Measurements from ENCODE around the gene PRSS53.
A peak's percentile ranks its signal among the peaks of the same experiment; 100 is the strongest.

The PRSS53 gene

DNA sequence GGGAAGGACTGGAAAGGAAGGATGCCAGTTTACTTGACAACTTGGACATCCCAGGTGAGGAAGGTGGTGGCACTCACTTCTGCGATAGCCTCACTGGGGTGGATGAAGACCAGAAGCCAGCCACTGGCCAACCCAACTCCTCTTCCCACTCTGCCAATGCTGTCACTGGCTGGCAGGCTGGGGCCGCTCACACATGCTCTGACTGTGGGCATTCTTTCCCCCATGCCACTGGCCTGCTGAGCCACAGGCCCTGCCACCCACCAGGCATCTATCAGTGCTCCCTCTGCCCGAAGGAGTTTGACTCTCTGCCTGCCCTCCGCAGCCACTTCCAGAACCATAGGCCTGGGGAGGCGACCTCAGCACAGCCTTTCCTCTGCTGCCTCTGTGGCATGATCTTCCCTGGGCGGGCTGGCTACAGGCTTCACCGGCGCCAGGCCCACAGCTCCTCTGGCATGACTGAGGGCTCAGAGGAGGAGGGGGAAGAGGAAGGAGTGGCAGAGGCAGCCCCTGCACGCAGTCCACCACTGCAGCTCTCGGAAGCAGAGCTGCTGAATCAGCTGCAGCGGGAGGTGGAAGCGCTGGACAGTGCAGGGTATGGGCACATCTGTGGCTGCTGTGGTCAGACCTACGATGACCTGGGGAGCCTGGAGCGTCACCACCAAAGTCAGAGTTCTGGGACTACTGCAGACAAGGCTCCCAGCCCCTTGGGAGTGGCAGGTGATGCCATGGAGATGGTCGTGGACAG lies 10.0 kb downstream of the PRSS53 start:
- no peak for DNase-seq (ENCODE audit: low read depth in 2 of 2)

DNA sequence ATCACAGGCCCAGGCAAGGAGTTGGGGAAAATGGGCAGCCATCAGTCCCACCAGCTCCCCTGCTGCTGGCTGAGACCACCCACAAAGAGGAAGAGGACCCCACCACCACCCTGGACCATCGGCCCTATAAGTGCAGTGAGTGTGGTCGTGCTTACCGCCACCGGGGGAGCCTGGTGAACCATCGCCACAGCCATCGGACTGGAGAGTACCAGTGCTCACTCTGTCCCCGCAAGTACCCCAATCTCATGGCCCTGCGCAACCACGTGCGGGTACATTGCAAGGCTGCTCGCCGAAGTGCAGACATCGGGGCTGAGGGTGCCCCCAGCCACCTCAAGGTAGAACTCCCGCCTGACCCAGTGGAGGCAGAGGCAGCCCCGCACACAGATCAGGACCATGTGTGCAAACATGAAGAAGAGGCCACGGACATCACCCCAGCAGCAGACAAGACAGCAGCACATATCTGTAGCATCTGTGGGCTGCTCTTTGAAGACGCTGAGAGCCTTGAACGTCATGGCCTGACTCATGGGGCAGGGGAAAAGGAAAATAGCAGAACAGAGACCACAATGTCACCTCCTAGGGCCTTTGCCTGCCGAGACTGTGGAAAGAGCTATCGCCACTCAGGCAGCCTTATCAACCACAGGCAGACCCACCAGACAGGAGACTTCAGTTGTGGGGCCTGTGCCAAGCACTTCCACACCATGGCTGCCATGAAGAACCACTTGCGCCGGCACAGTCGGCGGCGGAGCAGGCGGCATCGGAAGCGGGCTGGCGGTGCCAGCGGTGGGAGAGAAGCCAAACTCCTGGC lies 10.9 kb downstream of the PRSS53 start:
- DNase-seq (ENCODE audit: low read depth in 2 of 2) = no peak

DNA sequence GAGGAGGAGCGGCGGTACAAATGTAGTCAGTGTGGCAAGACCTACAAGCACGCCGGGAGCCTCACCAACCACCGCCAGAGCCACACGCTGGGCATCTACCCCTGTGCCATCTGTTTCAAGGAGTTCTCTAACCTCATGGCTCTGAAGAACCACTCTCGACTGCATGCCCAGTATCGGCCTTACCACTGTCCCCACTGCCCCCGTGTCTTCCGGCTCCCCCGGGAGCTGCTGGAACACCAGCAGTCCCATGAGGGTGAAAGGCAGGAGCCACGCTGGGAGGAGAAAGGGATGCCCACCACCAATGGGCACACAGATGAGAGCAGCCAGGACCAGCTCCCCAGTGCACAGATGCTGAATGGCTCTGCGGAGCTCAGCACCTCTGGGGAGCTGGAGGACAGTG lies 11.7 kb downstream of the PRSS53 start:
- no peak for DNase-seq (ENCODE audit: low read depth in 2 of 2)

DNA sequence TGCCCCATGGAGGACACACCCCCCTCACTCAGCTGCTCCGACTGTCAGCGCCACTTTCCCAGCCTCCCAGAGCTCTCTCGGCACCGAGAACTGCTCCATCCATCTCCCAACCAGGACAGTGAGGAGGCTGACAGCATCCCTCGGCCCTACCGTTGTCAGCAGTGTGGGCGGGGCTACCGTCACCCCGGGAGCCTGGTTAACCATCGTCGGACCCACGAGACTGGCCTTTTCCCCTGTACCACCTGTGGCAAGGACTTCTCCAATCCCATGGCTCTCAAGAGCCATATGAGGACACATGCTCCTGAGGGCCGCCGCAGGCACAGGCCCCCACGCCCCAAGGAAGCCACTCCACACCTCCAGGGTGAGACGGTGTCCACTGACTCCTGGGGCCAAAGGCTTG lies 12.4 kb downstream of the PRSS53 start:
- no peak for DNase-seq (ENCODE audit: low read depth in 2 of 2)

DNA sequence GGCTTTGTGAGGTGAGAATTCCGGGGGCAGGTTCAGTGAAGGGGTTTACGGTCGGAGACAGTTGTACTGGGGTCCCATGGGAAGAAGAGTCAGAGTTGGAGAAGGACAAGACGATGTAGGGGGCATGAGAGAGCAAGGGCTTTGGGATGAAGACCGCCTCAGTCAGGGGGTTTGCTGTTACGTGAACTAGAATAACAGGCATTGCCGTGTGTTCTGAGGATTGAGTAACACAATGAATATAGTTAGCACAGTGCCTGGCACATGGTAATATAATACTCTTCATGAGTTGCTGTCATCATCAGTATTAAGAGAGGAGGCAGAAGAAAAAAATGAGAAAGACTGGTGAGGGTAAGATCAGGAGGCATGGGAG lies 13.9 kb downstream of the PRSS53 start:
- no peak for DNase-seq (ENCODE audit: low read depth in 2 of 2)

DNA sequence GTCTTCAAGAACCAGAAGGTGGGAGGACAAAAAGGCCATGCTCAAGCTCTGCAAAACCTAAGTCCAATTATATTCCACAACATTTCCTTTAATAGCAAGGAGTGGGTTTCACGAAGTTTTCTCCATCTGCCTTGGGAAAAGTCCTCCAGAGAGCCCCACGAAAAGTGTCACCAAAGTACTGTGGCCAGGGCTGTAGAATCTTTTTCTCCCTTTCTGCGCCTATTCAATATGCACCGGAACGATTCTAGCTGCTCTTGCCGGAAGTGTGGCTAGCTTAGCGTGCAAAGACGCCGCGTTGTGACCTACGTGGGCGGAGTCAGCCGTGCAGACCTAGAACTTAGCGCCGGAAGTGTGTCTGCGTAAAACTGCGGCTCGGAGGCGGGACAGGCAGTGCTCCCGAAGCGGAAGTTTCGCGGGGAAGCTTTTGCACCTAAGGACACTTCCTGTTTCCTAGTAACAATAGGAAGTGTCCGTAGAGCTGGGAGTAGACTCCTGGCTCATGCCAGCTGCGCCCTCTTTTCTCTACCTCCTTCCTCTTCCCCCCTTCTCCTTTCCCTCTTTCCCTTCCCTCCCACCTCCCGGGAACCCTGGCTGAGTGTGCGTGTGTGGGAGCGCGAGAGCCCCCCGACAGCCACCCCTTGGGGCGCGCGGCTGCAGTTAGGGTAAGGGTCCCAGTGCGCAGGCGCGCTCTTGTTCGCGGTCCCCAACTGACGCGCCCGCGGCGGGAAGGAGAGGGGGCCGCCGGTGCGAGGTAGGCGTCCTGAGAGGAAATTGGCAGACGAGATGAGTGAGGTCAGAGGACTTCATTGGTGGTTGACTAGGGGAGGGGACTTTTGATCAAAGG lies 14.6 kb downstream of the PRSS53 start, which contains the start of the genes ZNF646 and ZNF668:
ZNF646 (plus strand) TSS at position 453 of the 844 bp plus-strand sequence. CDS start 1,903 bp downstream, outside the sequence.
ZNF668 (minus strand) TSS at position 271 of the 844 bp plus-strand sequence. CDS start 9,781 bp downstream, outside the sequence.
- peak; percentile 92 to 94 for DNase-seq (ENCODE audit: low read depth in 2 of 2)

DNA sequence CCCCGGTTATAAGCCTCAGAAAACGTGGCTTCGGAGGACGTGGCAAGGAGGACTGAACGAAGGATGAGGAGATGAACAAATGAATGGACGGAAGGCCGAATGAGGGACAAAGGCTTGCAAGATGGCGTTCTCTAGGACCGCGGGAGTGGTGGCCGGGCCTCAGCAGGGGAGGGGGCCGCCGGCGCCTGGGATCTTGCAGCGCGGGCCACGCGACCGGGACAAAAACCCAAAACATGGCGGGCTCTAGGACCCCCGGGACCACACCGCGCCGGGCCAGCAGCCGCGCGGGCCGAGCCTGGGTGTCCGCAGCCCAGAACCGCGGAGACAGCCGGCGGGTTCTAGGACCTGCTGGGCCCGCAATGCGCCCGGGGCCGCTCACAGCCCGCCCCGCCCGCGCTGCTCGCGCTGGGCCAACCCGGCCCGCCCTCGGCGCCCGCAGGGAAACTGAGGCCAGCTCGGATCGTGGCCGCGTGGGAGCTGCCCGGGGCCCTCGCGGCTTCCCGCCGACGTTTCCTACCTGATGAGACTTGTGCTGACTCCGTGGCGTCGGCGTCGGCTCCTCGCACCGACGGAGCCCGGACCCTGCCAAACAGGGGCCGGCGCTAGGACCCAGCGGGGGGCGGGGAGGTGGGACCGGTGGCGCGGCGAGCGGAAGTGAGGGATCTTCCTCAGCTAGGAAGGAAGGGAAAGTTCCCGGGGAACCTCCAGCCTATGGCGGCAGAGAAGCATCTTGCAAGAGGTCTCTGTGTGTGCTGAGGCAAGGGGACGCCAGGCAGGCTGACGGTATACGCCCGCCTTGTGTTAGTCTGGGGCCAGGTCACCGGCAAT lies 15.4 kb downstream of the PRSS53 start:
- peak; percentile 68 to 70 for DNase-seq (ENCODE audit: low read depth in 2 of 2)

DNA sequence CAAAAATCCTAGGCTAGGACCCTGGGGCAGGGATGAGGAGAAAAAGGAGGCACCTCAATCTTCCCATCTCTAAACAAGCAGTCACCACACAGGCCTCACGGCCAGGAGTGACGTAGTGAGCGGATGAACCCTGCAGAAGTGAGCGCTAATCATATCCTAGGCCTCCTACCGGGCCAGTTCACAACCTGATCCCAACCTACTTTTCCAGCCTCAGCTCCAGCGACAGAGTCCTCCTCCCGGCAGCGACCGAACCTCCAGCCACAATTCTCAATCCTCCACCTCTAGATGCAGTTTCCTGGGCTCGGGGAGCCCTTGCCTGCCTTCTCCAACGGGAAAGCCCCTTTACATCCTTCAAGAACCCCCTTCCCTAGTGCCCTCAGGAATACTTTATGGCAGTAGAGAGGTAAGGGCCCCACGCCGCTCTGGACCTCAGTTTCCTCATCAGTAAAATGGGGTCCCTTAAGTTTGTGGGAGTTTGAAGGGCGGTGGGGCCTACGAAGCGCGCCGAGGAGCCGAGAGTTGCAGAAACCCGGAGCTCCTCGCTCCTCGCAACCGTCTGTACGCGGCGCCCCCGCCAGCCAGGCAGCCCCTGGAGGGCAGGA lies 16.1 kb downstream of the PRSS53 start:
- DNase-seq (ENCODE audit: low read depth in 2 of 2) = no peak

DNA sequence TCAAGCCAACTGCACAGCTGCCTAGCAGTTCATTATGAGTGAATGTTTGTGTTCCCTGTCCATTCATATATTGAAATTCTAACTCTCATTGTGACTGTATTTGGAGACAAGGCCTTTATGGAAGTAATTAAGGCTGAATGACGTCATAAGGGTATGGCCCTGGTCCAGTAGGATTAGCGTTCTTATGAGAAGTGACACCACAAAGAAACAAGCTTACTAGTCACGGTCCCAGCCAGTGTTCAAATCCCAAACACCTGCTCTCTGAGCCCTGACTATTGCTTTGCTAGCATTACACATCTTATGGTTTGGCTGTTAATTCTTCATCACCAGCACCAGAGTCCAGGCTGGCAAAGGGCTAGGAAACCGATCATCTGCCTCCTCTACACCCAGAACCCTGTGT lies 16.9 kb downstream of the PRSS53 start:
- DNase-seq (ENCODE audit: low read depth in 2 of 2) = no peak

DNA sequence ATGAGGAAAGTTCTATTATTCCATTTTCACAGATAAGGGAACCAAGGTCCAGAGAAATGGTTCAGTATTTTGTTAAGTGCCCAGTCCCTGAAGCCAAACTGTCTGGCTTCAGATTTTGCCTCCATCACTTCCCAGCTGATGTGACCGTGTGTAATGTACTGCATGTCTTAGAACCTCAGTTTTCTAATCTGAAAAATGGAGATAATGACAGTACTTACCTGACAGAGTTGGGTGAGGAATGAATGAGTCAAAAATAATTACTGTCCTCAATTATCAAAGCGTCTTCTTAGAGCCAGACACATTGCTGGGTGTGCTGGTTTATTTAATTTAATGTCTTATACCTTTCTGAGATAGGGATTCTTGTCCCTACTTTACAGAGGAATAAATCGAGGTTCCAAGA lies 21.4 kb downstream of the PRSS53 start:
- no peak for DNase-seq (ENCODE audit: low read depth in 2 of 2)

DNA sequence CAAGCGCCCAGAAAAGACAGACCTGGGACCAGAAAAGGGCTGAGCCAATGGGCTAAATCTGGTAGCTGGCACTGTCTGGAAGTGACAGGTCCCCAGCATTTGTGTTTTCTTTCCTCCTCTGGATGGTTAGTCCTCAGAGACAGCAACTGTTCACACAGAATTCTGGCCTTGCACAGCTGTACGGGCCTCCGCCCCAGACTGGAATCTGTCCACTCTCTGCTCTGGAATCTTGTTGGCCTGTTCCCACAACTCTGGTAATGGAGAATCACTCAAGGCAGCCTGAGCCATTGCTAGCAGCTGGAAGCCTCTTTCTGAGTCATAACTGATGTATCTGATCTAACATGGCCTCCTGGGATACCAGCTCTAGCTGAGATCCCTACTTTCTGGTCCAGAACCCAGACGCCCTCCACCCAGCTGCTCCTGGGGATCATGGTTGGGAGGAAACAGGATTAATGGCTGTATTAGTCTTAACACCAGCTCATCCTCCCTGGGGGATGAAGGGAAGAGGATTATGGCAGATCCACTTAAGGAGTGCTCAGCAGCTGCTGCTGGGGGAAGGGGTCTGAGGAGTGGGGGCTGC lies 23.8 kb downstream of the PRSS53 start:
- DNase-seq (ENCODE audit: low read depth in 2 of 2) = no peak

DNA sequence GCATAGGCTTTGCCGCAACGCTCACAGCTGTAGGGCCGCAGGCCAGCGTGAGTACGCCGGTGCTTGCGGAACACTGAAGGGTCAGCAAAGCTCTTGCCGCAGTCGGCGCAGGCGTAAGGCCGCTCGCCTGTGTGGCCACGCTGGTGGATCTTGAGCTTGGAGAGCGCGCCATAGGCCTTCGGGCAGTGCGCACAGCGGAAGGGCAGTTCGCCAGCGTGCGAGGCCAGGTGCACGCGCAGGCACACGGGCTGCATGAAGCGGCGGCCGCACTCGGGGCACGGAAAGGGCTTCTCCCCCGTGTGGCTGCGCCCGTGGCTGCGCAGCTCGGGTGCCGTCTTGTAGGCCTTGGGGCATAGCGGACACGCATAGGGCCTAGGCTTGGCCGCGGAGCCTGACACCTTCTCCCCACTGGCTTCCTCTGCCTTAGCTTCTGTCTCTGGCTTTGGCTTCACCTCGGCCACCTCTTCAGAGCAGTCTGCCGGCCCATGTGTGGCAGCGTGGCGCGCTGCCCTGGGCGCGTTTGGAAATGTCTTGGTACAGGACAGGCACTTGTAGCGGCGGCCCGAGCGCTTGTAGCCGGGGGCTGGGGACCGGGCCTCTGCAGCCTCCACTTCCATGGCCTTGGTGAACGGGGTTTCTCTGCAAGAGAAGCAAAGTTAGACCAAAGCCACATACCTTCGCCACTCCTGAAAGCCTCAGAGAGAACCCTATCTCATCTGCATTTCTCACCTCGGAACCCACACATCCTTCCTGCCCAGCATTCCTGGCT lies 24.7 kb downstream of the PRSS53 start:
- DNase-seq (ENCODE audit: low read depth in 2 of 2) = no peak

DNA sequence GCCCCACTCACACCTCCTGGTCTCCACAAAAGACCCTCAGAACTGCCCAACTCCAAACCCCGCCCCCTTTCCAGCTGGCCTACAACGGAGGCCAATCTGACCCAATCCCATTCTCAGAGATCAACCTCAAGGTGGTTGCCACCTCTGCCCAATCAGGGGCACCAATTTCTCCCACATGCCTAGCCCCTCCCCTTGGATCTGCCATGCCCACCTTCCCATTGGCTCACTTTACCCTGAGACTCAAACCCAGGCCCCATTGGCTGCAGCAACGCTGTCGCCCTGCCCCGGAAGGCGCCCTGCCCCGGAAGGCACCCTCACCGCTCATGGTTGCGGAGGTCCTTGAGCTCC lies 25.3 kb downstream of the PRSS53 start:
- DNase-seq (ENCODE audit: low read depth in 2 of 2) = no peak

DNA sequence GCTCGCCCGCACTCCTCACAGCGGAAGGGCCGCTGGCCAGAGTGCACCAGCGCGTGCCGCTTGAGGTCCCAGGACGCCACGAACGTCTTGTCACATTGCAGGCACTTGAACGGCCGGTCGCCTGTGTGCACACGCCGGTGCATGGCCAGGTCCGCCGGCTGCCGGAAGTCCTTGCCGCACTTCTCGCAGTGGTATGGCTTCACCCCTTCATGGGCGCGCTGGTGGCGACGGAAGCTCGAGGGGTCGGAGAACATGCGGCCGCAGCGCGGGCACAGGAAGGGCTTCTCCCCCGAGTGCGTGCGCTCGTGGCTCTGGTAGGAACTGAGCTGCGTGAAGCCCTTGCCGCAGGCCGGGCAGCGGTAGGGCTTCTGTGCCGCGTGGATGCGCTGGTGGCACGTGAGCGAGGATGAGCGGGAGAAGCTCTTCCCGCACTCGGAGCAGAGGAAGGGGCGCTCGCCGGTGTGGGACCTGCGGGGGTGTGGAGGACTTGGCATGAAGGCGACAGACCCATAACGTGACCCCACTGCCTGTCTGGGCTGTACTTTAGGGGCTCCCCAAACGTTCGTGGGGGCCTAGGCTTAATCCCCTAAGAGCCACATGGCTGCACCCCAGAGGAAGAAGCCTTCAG lies 26.8 kb downstream of the PRSS53 start:
- no peak for DNase-seq (ENCODE audit: low read depth in 2 of 2)

DNA sequence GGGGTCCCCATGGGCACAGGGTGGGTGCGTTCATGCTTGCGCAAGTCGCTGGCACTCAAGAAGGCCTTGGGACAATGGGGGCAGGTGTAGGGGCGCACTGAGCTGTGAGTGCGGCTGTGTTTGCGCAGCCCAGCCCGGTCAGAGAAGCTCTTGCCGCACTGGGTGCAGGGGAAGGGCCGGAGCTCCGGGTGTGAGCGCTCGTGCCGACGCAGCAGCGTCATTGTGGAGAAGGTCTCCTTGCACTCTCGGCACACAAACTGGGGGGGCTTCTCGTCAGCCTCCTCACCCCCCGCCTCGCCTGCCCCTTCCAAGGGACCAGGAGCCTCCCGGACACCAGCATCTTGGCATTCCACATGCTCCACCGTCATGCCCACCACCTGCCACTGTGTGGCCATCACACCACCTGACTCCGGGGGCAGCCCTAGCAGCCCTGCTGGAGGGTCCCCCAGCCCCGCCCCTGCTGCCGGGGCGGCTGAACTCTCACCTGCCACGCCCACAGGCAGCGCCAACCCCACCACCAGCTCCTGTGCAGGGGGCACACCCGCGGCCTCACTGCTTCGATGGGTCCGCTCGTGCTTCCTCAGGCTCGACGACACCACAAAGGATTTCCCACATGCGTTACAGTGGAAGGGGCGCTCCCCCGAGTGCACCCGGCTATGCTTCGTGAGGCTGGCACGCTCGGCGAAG lies 27.5 kb downstream of the PRSS53 start:
- DNase-seq (ENCODE audit: low read depth in 2 of 2) = no peak

DNA sequence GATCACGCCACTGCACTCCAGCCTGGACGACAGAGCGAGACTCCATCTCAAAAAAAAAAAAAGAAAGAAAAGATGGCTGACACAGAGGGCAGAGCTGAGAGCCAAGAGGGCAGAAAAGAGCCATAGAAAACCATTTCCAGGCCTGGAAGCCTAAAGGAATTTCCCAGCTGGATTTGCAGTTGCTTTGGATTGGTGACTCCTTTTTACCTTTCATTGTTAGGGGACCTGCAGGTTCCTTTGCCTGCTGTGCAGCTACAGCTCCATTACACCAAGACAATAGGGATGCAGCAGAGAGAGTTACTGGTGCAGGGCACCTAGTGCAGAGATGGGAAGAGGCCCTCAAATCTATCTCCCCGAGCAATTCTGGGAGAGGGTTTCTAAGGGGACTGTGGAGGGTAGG lies 33.1 kb downstream of the PRSS53 start:
- no peak for DNase-seq (ENCODE audit: low read depth in 2 of 2)

DNA sequence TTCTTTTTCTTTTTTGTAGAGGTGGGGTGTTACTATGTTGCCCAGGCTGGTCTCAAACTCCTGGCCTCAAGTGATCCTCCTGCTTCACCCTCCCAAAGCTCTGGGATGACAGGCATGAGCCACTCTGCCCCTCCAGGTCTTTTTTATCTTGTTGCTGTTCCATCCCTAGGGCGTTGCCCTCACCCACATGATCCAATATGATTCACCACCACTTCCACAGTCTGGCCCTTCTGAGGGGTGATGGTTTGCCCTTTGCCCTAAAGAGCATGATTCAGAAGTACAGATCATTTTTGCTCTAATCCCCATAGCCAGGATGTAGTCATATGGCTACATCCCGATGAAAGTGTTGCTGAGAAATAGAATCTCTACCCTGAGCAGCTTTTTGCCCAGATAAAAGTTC lies 36.6 kb downstream of the PRSS53 start:
- no peak for DNase-seq (ENCODE audit: low read depth in 2 of 2)

DNA sequence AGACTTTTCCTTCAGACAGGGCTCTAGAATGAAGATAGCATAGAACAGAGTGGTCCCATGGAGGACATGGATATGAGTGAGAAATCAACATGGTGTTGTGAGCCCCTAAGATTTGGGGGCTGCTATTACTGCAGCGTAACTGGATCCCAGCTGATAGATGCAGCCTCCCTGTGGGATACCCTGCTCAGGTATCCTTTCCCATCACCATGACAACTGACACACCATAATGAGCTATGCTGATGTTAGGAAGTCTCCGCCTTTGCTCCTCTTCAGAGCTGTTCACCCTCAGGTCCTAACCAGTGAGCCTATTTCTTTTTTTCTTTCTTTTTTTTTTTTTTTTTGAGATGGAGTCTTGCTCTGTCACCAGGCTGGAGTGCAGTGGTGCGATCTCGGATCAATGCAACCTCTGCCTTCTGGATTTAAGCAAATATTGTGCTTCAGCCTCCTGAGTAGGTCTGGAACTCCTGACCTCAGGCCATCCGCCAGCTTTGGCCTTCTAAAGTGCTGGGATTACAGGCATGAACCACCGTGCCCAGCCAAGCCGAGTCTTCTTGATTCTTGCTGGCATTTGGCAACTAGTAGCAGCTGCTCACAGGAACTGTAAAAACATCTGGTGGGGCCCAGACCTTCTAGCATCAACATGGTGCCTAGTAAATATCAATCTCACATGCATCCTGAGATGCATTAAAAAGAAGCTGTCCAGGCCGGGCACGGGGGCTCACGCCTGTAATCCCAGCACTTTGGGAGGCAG lies 38.3 kb downstream of the PRSS53 start:
- DNase-seq (ENCODE audit: low read depth in 2 of 2) = no peak
